Left renal cortex interstitium (tissue), 4 donors: ENCODE results near the gene SLC6A3. TPM values are rescaled to one million over a fixed set of nuclear protein-coding genes. Genes with fewer than 3 reads are reported as not detected.
"Not testable (repeated sequence)": the region's sequence is repeated elsewhere in the genome, so short reads cannot be mapped to it uniquely, and the experiment has no call there.

Source experiments
- DNase-seq, 4 donors: peaks; one replicate each; pipeline ENCODE4 v3.0.0-alpha.2; 2013; ENCODE audit warnings: low read depth in 4 of 4, low spot score in 2 of 4, missing footprints in 1 of 4
- polyA plus RNA-seq, 4 donors: library from polyadenylated mRNA; unstranded; fragments of 120-200 nt; gene quantifications; one replicate each; pipeline ENCODE4 v1.2.1, GENCODE V29; 2013; ENCODE audit not compliant: insufficient read length in 4 of 4

Gene SLC6A3
- polyA plus RNA-seq, 4 donors, result 0.56 to 0.88 (median 0.67) TPM

DNA sequence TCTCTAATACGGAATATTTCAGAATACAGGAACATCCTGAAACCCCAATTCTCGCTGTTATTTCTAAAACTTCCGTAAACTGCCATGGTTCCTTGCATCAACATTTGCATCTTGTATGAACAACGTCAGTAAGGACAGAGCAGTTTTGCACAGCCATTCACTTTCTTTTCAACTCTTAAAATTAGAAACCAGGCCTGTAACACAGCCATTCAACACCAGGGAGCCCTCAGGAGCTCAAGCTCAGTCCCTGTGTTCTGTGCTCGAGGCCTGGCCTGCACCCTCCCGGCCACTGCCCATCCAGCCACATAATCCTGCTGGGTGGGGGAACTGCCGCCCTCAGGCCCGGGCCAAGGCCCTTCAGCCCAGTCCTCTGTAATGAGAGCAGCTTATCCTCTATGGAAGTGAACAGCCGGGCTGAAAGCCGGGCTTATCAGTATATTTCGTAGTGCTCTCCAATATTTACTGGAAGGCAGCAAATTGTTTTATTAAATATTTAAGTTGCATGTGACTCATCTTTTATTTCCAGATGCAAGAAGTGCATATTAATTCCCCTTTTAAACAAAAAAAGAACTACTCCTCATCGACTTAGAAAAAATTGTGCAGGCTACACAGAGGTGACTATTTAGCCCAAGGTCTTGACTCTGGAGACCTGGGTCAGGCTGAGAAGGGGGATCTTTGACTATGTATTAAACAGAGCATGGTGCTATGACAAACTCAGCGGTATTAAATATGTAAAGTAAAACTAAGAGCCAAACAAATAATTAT is 33.2 kb upstream of the SLC6A3 start:
- DNase-seq, result no peak

DNA sequence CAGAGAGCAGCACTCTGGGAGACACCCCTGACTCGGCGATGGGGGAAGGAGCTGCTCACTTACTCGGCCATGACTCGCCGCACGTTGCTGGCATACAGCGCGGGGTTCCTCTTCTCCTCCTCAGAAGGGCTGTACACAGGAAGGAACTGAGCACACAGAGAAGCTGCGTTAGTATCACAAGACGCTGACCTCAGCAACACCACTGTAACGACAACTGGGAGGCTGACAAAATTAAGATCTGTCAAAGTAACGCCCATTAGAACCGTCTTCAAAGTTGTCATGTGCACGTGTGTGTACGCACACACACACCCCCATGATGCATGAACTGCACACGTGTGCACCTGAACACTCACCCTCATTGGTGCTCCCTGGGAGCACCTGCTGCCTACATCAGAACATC is 32.1 kb upstream of the SLC6A3 start:
- no peak for DNase-seq

- DNase-seq, result no peak
Measured at GRCh38 chr5:1476967-1477310, 31.7 kb upstream of the SLC6A3 start.

GRCh38 chr5:1476181-1476966 is 31.1 kb upstream of the SLC6A3 start:
- no peak for DNase-seq

GRCh38 chr5:1475544-1475900 is 30.3 kb upstream of the SLC6A3 start:
- DNase-seq, result not testable (repeated sequence)

DNA sequence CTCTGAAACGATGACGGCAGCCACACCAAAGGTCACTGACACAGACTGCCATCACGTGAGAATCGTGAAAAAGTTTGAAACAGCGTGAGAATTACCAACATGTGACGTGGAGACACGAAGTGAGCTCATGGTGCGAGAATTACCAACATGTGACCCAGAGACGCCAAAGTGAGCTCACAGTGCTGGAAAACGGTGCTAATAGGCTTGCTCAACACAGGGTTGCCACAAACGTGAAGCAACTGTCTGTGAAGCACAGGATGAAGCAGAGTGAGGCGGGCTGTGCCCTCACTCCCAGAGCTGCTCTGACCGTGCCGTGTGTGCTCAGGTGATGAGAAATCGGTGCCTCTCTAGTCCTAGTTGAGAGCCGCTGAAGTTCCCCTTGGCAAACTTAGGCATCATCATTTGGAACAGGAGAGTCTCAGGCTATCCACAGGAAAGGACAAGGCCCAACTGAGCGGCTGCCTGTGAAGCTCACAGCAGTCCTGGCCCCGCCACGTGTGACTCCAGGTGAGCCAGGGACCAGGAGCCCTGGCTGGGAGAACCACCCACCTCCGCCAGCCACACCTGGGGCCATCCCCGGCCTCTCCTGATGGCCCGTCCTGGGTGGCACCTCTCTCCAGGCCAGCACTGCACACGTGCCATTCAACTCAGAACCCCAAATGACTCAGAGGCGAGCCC is 29.8 kb upstream of the SLC6A3 start:
- DNase-seq, result no peak

GRCh38 chr5:1474183-1474839 is 29.1 kb upstream of the SLC6A3 start:
- no peak for DNase-seq

- DNase-seq, result no peak
Measured at GRCh38 chr5:1473746-1474145, 28.5 kb upstream of the SLC6A3 start.

GRCh38 chr5:1472964-1473628 is 27.9 kb upstream of the SLC6A3 start:
- no peak for DNase-seq

DNA sequence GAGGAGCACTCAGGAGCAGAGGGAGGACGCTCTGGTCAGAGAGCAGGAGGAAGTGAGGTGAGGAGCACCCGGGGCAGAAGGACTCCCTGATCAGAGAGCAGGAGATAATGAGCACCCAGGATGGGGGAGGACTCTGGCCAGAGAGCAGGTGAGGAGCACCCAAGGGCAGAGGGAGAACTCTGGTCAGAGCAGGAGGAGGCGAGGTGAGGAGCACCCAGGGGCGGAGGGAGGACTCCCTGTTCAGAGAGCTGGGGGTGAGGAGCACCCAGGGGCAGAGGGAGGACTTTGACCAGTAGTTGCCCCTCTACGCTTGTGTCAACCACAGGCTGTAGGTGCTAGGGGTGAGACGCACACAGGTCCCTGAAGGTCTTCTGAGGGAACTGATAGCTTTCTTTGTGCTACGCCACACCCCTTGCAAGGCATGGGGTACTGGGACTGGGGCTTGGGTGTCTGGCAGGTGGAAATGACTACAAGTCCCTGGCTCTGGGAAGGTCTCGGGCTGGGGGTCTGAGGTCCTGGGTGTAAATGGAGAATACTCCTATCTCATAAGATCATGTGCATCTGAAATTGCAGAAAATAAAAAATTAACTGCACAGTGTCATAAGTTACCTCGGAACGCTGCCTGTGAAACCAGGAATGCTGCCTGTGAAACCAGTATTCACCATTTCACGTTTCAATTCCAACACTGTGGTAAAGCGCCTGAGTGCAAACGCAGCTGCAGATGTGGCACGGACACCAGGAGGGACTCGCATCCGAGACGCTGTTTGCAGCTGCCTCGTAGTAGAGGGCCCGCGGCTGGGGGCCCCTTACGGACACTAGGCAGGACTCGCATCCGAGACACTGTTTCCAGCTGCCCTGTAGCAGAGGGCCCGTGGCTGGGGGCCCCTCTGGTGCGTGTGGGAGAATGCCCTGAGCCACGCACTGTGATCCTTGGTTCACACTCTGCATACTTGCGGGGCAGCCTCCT is 27.0 kb upstream of the SLC6A3 start:
- no peak for DNase-seq

- DNase-seq, result no peak
Measured at GRCh38 chr5:1471240-1471853, 26.1 kb upstream of the SLC6A3 start.

- DNase-seq, result no peak
Measured at GRCh38 chr5:1470762-1471211, 25.5 kb upstream of the SLC6A3 start.

DNA sequence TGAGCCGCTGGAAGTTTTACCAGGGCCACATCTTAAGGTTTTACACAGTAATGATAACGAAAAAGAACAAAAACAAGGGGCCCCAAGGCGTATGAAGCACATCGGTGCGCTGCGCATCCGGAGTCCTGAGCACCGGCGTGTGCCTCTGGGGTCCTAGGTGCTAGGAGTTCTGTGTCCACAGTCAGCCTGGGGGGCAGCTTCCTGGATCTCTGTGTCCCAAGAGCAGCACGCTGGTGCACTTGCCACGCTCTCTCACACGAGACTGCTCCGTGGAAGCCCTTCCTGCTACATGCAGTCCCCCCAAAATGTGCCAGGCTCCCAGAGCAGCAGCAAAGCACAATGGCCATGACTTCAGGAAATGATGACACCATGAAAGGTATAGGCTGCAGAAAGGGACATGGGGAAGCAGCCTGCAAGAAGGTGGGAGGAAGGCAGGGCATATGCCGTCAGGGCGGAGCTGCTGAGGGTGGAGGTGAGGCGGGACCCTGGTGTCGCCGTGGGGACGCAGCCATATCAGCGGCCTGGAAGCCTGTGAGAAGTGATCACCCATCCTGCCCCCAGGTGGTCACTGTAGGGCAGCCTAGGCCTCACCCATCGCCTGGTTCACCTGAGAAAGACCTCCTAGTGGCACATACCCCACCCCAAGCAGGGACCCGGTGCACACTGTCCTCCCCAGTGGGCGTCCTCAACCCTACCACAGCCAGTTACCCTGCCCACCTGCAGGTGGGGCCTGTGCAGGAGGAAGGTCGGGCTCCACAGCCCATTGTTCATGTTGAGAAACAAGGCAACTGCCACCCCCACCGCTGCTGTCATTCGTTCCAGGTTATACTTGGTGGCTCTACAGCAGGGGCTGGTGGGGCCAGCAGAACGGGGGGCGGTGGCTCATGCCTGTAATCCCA is 23.6 kb upstream of the SLC6A3 start:
- no peak for DNase-seq

DNA sequence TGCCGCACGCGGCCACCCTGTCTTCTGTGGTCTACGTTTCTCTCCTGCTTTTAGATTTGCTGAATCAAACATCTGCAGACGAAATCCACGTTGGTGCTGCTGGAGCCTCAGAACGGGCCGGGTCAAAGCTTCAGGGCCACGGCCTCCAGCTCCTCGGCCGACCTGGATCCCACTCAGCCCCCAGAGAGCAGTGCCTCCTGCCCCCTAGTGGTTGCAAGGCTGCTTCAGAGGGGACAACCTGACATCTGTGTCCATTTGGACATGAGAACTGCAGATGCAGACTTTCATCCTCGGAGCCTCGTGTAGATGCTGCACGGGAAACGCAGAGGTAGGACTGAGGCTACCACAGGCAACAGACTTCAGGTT is 23.0 kb upstream of the SLC6A3 start:
- DNase-seq, result no peak

GRCh38 chr5:1467341-1468246 is 22.4 kb upstream of the SLC6A3 start:
- DNase-seq, result no peak

DNA sequence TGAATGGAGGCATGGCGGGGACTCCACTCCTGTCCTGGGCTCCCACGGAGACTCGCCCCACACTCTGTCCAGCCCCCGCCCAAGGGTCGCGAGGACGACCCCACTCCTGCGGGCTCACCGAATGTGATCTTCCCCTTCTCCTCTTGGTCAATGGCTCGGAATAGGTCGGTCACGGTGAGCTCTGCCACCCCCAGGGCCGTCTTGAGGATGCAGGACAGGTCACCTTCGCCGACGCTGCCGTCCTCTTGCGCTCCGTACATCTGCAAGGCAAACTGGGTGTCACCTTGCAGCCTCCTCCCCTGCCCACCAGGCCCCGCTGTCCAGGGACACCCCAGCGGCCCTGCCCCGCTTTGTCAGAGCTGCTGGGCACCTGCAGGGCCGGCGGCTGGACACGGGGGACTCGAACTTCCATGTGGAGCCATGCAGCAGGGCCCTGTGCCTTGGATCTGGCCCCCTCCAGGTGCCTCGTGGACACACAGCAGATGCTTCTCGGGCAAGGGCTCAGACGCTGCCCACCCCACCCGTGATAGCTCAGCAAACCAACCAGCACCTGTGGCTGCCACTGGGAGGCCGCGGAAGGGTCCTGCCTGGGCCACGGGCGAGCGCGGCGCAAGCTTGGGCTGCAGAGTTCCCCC is 21.5 kb upstream of the SLC6A3 start:
- DNase-seq, result no peak
